BE2C (cell line): ENCODE measurements around the gene PPFIBP1.

ENCODE experiments used
- DNase-seq: peaks from one replicate; pipeline ENCODE4 v3.0.0-alpha.2; 2020
- H3K27me3 ChIP-seq: fragments of 250-450 bp; sonication (Bioruptor Pico); 2 replicates; pipeline ENCODE4 v1.5.1; 2020; ENCODE audit warnings: mild to moderate bottlenecking
- H3K36me3 ChIP-seq: fragments of 250-450 bp; sonication (Bioruptor Pico); 2 replicates; pipeline ENCODE4 v1.5.1; 2020; ENCODE audit warnings: mild to moderate bottlenecking
- H3K4me1 ChIP-seq: fragments of 250-450 bp; sonication (Bioruptor Pico); 2 replicates; pipeline ENCODE4 v1.5.1; 2020
- H3K4me3 ChIP-seq: 2 replicates; pipeline ENCODE4 v1.5.1; 2011; ENCODE audit warnings: low read depth, low read length
- H3K9me3 ChIP-seq: fragments of 250-450 bp; sonication (Bioruptor Pico); 2 replicates; pipeline ENCODE4 v1.5.1; 2020
- CTCF ChIP-seq: IDR thresholded peaks from 2 replicates; pipeline ENCODE4 v1.5.1; 2012; ENCODE audit warnings: mild to moderate bottlenecking, low read depth, low read length

Gene PPFIBP1

GRCh38 chr12:27672051-27672450 is 148.0 kb downstream of the PPFIBP1 start:
- Histone ChIP-seq H3K36me3 (peaks cover 13% of the 10 kb centered on the region), H3K4me1 (no peaks in the 10 kb centered on the region), H3K4me3 (no peak overlapping the region), H3K27me3 (no peaks in the 10 kb centered on the region), H3K9me3 (no peaks in the 10 kb centered on the region)
- DNase-seq, result no peak
- no peak for TF ChIP-seq CTCF

GRCh38 chr12:27672643-27673042 is 148.6 kb downstream of the PPFIBP1 start:
- no peak for DNase-seq
- Histone ChIP-seq H3K9me3 (no peaks in the 10 kb centered on the region), H3K36me3 (peaks cover 13% of the 10 kb centered on the region), H3K4me1 (no peaks in the 10 kb centered on the region), H3K27me3 (no peaks in the 10 kb centered on the region), H3K4me3 (no peak overlapping the region)
- no peak for TF ChIP-seq CTCF

- Histone ChIP-seq H3K36me3 (peaks cover 8% of the 10 kb centered on the region; the same call in 1 of the 2 replicates), H3K4me1 (no peaks in the 10 kb centered on the region), H3K4me3 (no peak overlapping the region), H3K9me3 (no peaks in the 10 kb centered on the region), H3K27me3 (no peaks in the 10 kb centered on the region)
- TF ChIP-seq CTCF, result no peak
- no peak for DNase-seq
Measured at GRCh38 chr12:27673101-27673718, 149.2 kb downstream of the PPFIBP1 start.

- H3K36me3 ChIP-seq, result peaks cover 10% of the 10 kb centered on the region; the same call in 1 of the 2 replicates
- no peak for TF ChIP-seq CTCF
- no peaks in the 10 kb centered on the region for H3K27me3 ChIP-seq
- no peak for DNase-seq
- H3K4me3 ChIP-seq, result no peak overlapping the region
- H3K9me3 ChIP-seq, result no peaks in the 10 kb centered on the region
- H3K4me1 ChIP-seq, result no peaks in the 10 kb centered on the region
Measured at GRCh38 chr12:27674989-27675388, 151.0 kb downstream of the PPFIBP1 start.

GRCh38 chr12:27680619-27681018 is 156.6 kb downstream of the PPFIBP1 start:
- Histone ChIP-seq H3K4me1 (no peaks in the 10 kb centered on the region), H3K4me3 (no peak overlapping the region), H3K27me3 (no peaks in the 10 kb centered on the region), H3K36me3 (peaks cover 22% of the 10 kb centered on the region), H3K9me3 (no peaks in the 10 kb centered on the region)
- TF ChIP-seq CTCF, result no peak
- DNase-seq, result no peak

- no peak for DNase-seq
- H3K27me3 ChIP-seq, result no peaks in the 10 kb centered on the region
Measured at GRCh38 chr12:27682534-27682933, 158.5 kb downstream of the PPFIBP1 start.

More at GRCh38 chr12:27682534-27682933, 158.5 kb downstream of the PPFIBP1 start:
- peaks cover 19% of the 10 kb centered on the region for H3K36me3 ChIP-seq
- H3K9me3 ChIP-seq, result no peaks in the 10 kb centered on the region
- no peak for TF ChIP-seq CTCF
- H3K4me3 ChIP-seq, result no peak overlapping the region
- no peaks in the 10 kb centered on the region for H3K4me1 ChIP-seq
